Bladder microvascular endothelial cell (primary cell): ENCODE data around the gene SLAMF1. TPM values are rescaled to one million over a fixed set of nuclear protein-coding genes. Genes with fewer than 3 reads are reported as not detected.

ENCODE experiments used
- total RNA-seq: library from RNA; depleted of rRNA; stranded (reverse); fragments of >200 nt; gene quantifications from 2 replicates; pipeline ENCODE4 v1.2.3, GENCODE V29; 2014

Gene SLAMF1, protein sequence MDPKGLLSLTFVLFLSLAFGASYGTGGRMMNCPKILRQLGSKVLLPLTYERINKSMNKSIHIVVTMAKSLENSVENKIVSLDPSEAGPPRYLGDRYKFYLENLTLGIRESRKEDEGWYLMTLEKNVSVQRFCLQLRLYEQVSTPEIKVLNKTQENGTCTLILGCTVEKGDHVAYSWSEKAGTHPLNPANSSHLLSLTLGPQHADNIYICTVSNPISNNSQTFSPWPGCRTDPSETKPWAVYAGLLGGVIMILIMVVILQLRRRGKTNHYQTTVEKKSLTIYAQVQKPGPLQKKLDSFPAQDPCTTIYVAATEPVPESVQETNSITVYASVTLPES
- not detected in 2 replicates for total RNA-seq

DNA sequence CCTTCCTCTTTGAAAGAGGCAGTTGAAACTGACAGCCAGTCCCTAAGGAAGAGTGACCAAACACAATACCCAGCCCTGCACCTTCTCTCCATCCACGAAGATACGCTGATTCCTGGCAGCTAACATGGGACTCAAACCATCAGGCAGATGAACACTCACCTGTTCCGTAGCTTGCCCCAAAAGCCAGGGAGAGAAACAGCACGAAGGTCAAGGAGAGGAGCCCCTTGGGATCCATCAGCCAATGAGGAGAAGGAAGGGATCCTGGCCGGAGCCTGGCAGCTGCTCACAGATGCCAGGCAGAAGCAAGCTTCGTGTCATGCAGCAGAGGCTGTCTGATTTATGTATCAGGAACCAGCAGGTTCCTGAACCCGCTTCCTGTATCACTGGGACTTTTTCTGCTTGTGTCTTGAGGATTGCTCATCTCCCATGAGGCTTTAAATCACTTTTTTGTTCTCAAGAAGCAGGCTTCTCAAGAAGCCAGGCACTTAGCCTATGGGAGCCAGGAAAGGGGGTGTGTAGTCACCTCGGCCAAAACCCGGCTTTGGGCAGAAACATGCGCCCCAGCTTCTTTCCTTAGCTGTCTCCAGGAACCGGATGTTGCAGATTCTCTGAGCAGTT, at the start of gene SLAMF1:
TSS of gene SLAMF1 (minus strand) at position 334 of the 618 bp plus-strand sequence. CDS start at position 235, 99 bp downstream.

GRCh38 chr1:160579216-160579701, 67.6 kb downstream of the SLAMF1 start, which contains the start of gene CD84:
TSS of gene CD84 (minus strand) at chr1:160579496. CDS start at chr1:160579437, 59 bp downstream.

Other genes starting within 250 kb of the SLAMF1 start
- gene VANGL2, start 246.5 kb downstream of the SLAMF1 start, total RNA-seq: not detected in 2 replicates
- gene SLAMF6, start 123.8 kb downstream of the SLAMF1 start, total RNA-seq: not detected in 2 replicates
- not detected in 2 replicates for gene CD84, start 67.5 kb downstream of the SLAMF1 start, total RNA-seq
- not detected in 2 replicates for gene CD48, start 64.8 kb upstream of the SLAMF1 start, total RNA-seq
- gene SLAMF7, start 92.2 kb upstream of the SLAMF1 start, total RNA-seq: not detected in 2 replicates
- not detected in 2 replicates for gene LY9, start 149.1 kb upstream of the SLAMF1 start, total RNA-seq
- gene CD244, start 215.8 kb upstream of the SLAMF1 start, total RNA-seq: not detected in 2 replicates
- not detected in 2 replicates for gene ITLN1, start 238.1 kb upstream of the SLAMF1 start, total RNA-seq